Activated B cell treated with CpG ODN at 0.5 μM for 24 hours (primary cell): ENCODE measurements around the gene CHMP3. TPM values are rescaled to one million over a fixed set of nuclear protein-coding genes. Genes with fewer than 3 reads are reported as not detected.
A peak's percentile ranks its signal among the peaks of the same experiment; 100 is the strongest.

ENCODE experiments used
- ATAC-seq: fragments of 200-7000 bp; cut with Tn5 transposase; one replicate; pipeline ENCODE4 v1.10.0; 2021; ENCODE audit warnings: low read depth, mild to moderate bottlenecking, moderate library complexity
- CTCF ChIA-PET: fragments of 350-600 bp; sonication (Branson Sonifier 250); formaldehyde crosslinking; loops from one replicate; lab custom pipeline; 2021; ENCODE audit warnings: antibody characterized with exemption; lab: Charles Lee
- POLR2A ChIA-PET: fragments of 350-600 bp; sonication (Branson Sonifier 250); formaldehyde crosslinking; loops from one replicate; lab custom pipeline; 2021; ENCODE audit warnings: antibody characterized with exemption; lab: Charles Lee
- DNase-seq: peaks from one replicate; pipeline ENCODE4 v3.0.0; 2022
- H3K27ac Mint-ChIP-seq: one replicate; pipeline ENCODE4 v1.8.0; 2020; ENCODE audit warnings: mixed read lengths
- H3K27me3 Mint-ChIP-seq: one replicate; pipeline ENCODE4 v1.8.0; 2021; ENCODE audit warnings: mixed read lengths
- H3K36me3 Mint-ChIP-seq: one replicate; pipeline ENCODE4 v1.8.0; 2021; ENCODE audit warnings: low read depth, mixed read lengths
- H3K4me1 Mint-ChIP-seq: one replicate; pipeline ENCODE4 v1.8.0; 2021; ENCODE audit warnings: mixed read lengths
- H3K4me3 Mint-ChIP-seq: one replicate; pipeline ENCODE4 v1.8.0; 2020; ENCODE audit warnings: mild to moderate bottlenecking, mixed read lengths
- H3K9me3 Mint-ChIP-seq: one replicate; pipeline ENCODE4 v1.8.0; 2020; ENCODE audit warnings: mixed read lengths
- intact Hi-C: fragments of 100-400 bp; cut with micrococcal nuclease; formaldehyde crosslinking; loops from one replicate; pipeline ENCODE4 v1.15.1; 2024
- total RNA-seq: library from RNA; stranded (reverse); gene quantifications from 2 replicates; pipeline ENCODE4 v1.2.3, GENCODE V29; 2022
- TF ChIP-seq, protein P1 (sequence below): fragments of 200-600 bp; IDR thresholded peaks from one replicate; pipeline ENCODE4 v1.8.0; 2022; ENCODE audit warnings: antibody characterized with exemption, mild to moderate bottlenecking

The CHMP3 gene
- total RNA-seq, 1 donor from 2014 or later, result 61.4 TPM

- Mint-ChIP-seq H3K9me3 (peaks cover 10% of the 10 kb centered on the region), H3K27me3 (no peaks in the 10 kb centered on the region), H3K27ac (peak overlapping the region; percentile 21), H3K36me3 (peaks cover 91% of the 10 kb centered on the region), H3K4me1 (peaks cover 21% of the 10 kb centered on the region), H3K4me3 (no peak overlapping the region)
- ChIA-PET POLR2A (no interaction called here), CTCF (no interaction called here)
- TF ChIP-seq, protein P1, sequence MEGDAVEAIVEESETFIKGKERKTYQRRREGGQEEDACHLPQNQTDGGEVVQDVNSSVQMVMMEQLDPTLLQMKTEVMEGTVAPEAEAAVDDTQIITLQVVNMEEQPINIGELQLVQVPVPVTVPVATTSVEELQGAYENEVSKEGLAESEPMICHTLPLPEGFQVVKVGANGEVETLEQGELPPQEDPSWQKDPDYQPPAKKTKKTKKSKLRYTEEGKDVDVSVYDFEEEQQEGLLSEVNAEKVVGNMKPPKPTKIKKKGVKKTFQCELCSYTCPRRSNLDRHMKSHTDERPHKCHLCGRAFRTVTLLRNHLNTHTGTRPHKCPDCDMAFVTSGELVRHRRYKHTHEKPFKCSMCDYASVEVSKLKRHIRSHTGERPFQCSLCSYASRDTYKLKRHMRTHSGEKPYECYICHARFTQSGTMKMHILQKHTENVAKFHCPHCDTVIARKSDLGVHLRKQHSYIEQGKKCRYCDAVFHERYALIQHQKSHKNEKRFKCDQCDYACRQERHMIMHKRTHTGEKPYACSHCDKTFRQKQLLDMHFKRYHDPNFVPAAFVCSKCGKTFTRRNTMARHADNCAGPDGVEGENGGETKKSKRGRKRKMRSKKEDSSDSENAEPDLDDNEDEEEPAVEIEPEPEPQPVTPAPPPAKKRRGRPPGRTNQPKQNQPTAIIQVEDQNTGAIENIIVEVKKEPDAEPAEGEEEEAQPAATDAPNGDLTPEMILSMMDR, result no peak
- intact Hi-C loops, result no loop called here
- ATAC-seq (no peak), DNase-seq (no peak)
These were observed 72.2 kb downstream of the CHMP3 start for GRCh38 chr2:86491088-86491487.

GRCh38 chr2:86490245-86490644 lies 73.0 kb downstream of the CHMP3 start:
- peaks cover 10% of the 10 kb centered on the region for H3K9me3 Mint-ChIP-seq
- ChIA-PET CTCF (no interaction called here), POLR2A (interaction anchor here (0.6 kb wide), 1 partner anchor 14 kb away, joined by 8 read pairs; no protein-coding TSS in a partner anchor)
- intact Hi-C loops, result no loop called here
- TF ChIP-seq, protein P1, result no peak
- peaks cover 17% of the 10 kb centered on the region for H3K4me1 Mint-ChIP-seq
- H3K4me3 Mint-ChIP-seq, result no peak overlapping the region
- ATAC-seq (no peak), DNase-seq (no peak)
- H3K27me3 Mint-ChIP-seq, result no peaks in the 10 kb centered on the region
- peaks cover 91% of the 10 kb centered on the region for H3K36me3 Mint-ChIP-seq
- no peak overlapping the region for H3K27ac Mint-ChIP-seq

GRCh38 chr2:86489542-86489941 lies 73.7 kb downstream of the CHMP3 start:
- Mint-ChIP-seq H3K9me3 (peaks cover 5% of the 10 kb centered on the region), H3K4me3 (no peak overlapping the region), H3K36me3 (peaks cover 93% of the 10 kb centered on the region), H3K27me3 (no peaks in the 10 kb centered on the region), H3K4me1 (peaks cover 10% of the 10 kb centered on the region), H3K27ac (no peak overlapping the region)
- ChIA-PET CTCF (no interaction called here), POLR2A (no interaction called here)
- TF ChIP-seq, protein P1, result no peak
- no peak for DNase-seq
- intact Hi-C loops, result no loop called here
- ATAC-seq, result no peak

DNA sequence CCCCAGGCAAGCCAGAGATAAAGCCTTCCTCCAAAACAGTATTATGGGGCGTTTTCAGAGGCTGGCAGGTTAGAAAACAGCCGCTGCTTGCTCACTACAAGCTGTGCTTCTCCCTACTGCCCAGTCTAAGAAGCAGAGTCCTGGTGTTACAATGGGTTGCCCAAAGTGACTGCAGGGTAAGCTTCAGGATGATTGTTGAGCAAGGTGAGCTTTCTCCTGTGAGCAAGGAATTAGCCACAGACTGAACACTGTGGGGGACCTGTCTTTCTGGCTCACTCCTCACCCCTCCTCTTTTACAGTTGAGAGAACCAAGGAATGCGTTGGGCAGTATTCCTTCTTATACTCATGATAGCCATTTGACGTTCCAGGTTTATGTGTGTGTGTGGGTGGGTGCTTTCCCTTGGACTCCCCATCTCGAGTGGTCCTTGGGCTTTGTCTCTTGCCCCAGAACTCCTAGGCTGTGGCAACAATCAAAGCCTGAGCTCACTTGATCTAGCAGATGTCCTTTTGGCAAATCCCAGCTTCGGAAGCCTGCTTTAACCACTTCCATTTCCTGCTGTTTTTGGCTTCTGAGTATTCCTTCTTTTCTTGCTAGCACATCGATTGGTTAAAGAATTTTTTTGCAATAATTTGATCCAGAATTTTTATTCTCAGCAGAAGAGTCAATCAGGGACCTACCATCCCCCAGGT lies 74.5 kb downstream of the CHMP3 start:
- Mint-ChIP-seq H3K36me3 (peaks cover 94% of the 10 kb centered on the region), H3K9me3 (no peaks in the 10 kb centered on the region), H3K27ac (peak overlapping the region; percentile 58), H3K4me3 (no peak overlapping the region), H3K4me1 (peaks cover 6% of the 10 kb centered on the region), H3K27me3 (no peaks in the 10 kb centered on the region)
- ChIA-PET CTCF (no interaction called here), POLR2A (no interaction called here)
- ATAC-seq (no peak), DNase-seq (no peak)
- intact Hi-C loops, result no loop called here
- TF ChIP-seq, protein P1, result no peak

DNA sequence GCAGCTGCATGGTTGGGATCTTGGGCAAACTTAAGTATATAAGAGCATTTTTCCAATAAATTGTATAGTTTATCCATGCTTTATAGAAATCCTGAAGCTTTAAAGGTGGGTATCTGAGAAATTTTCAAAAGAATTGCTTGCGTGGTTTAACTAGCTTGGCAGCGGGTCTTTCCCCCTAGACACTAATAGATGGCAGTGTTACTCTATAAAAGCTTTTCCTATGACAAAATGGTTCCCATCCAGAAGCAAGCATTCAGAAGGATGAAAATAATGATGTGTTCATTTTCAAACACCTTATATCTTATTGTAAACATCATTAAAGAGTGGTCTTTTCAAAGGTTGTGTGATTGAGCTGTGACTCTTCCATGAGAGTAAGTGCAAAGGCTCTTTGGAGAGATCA lies 76.2 kb downstream of the CHMP3 start:
- no peak for DNase-seq

More for the DNA sequence above, 76.2 kb downstream of the CHMP3 start:
- ChIA-PET CTCF (interaction anchor here (0.8 kb wide), 1 partner anchor 37 kb away, joined by 3 read pairs; no protein-coding TSS in a partner anchor), POLR2A (interaction anchor here (0.6 kb wide), 1 partner anchor 8 kb away, joined by 4 read pairs; no protein-coding TSS in a partner anchor)
- no peak overlapping the region for H3K27ac Mint-ChIP-seq
- H3K4me3 Mint-ChIP-seq, result no peak overlapping the region
- H3K36me3 Mint-ChIP-seq, result peaks cover 99% of the 10 kb centered on the region
- H3K27me3 Mint-ChIP-seq, result no peaks in the 10 kb centered on the region
- H3K9me3 Mint-ChIP-seq, result no peaks in the 10 kb centered on the region
- TF ChIP-seq, protein P1, result no peak
- ATAC-seq, result no peak
- intact Hi-C loops, result no loop called here
- H3K4me1 Mint-ChIP-seq, result no peaks in the 10 kb centered on the region
